Measurements from ENCODE around the gene CRELD2. TPM values are rescaled to one million over a fixed set of nuclear protein-coding genes. Genes with fewer than 3 reads are reported as not detected.

CRELD2 gene
- total RNA-seq = 64.2 and 78.4 TPM in 2 replicates

- peak; percentile 91 for DNase-seq (ENCODE audit: low read depth, low spot score)
Measured at GRCh38 chr22:49917974-49918910, at the start of gene CRELD2, which contains the start of gene ALG12. Gene CRELD2 (plus strand): TSS chr22:49918634. CDS start chr22:49918770, 136 bp downstream. Gene ALG12 (minus strand): TSS chr22:49918438. CDS start chr22:49913765, 4,673 bp downstream.

GRCh38 chr22:49869086-49869830 lies 49.2 kb upstream of the CRELD2 start:
- no peak for DNase-seq (ENCODE audit: low read depth, low spot score)

- DNase-seq (ENCODE audit: low read depth, low spot score) = no peak
Measured at GRCh38 chr22:49869845-49870712, 48.4 kb upstream of the CRELD2 start.

GRCh38 chr22:49871482-49871881 lies 47.0 kb upstream of the CRELD2 start:
- no peak for DNase-seq (ENCODE audit: low read depth, low spot score)

GRCh38 chr22:49872347-49872746 lies 46.1 kb upstream of the CRELD2 start:
- no peak for DNase-seq (ENCODE audit: low read depth, low spot score)

GRCh38 chr22:49873228-49873940 lies 45.0 kb upstream of the CRELD2 start:
- DNase-seq (ENCODE audit: low read depth, low spot score) = no peak

- no peak for DNase-seq (ENCODE audit: low read depth, low spot score)
Measured at GRCh38 chr22:49877642-49878041, 40.8 kb upstream of the CRELD2 start.

- DNase-seq (ENCODE audit: low read depth, low spot score) = no peak
Measured at GRCh38 chr22:49878206-49878605, 40.2 kb upstream of the CRELD2 start.

GRCh38 chr22:49879871-49880270 lies 38.6 kb upstream of the CRELD2 start:
- DNase-seq (ENCODE audit: low read depth, low spot score) = no peak

- DNase-seq (ENCODE audit: low read depth, low spot score) = peak; percentile 45
Measured at GRCh38 chr22:49880281-49880680, 38.2 kb upstream of the CRELD2 start.

GRCh38 chr22:49881856-49882255 lies 36.6 kb upstream of the CRELD2 start:
- DNase-seq (ENCODE audit: low read depth, low spot score) = no peak

GRCh38 chr22:49882519-49883293 lies 35.7 kb upstream of the CRELD2 start:
- no peak for DNase-seq (ENCODE audit: low read depth, low spot score)

GRCh38 chr22:49883294-49883640 lies 35.2 kb upstream of the CRELD2 start:
- DNase-seq (ENCODE audit: low read depth, low spot score) = no peak

- DNase-seq (ENCODE audit: low read depth, low spot score) = no peak
Measured at GRCh38 chr22:49884075-49884474, 34.4 kb upstream of the CRELD2 start.

GRCh38 chr22:49884503-49885260 lies 33.8 kb upstream of the CRELD2 start:
- no peak for DNase-seq (ENCODE audit: low read depth, low spot score)

- no peak for DNase-seq (ENCODE audit: low read depth, low spot score)
Measured at GRCh38 chr22:49885281-49885680, 33.2 kb upstream of the CRELD2 start.

- DNase-seq (ENCODE audit: low read depth, low spot score) = no peak
Measured at GRCh38 chr22:49885881-49886280, 32.6 kb upstream of the CRELD2 start.

GRCh38 chr22:49886346-49887063 lies 31.9 kb upstream of the CRELD2 start:
- no peak for DNase-seq (ENCODE audit: low read depth, low spot score)

- DNase-seq (ENCODE audit: low read depth, low spot score) = no peak
Measured at GRCh38 chr22:49887064-49887451, 31.4 kb upstream of the CRELD2 start.

Measured in pulmonary artery endothelial cell (primary cell).